Activated T-helper 1 cell treated with anti-CD3 and anti-CD28 coated beads, Interleukin-12 subunit alpha, Interleukin-12 subunit beta, Interleukin-2, Interleukin-4 antibody, amounts not matched to agents 30 ng/mL and 10 ng/mL and 1 ng/mL, durations not matched to agents 14 hours and 24 hours and 36 hours (primary cell): ENCODE data around the gene TBC1D17. TPM values are rescaled to one million over a fixed set of nuclear protein-coding genes. Genes with fewer than 3 reads are reported as not detected.

ENCODE experiments used
- DNase-seq: peaks from one replicate; pipeline ENCODE4 v3.0.0; 2021; ENCODE audit warnings: low spot score
- H3K27ac Mint-ChIP-seq: one replicate; pipeline ENCODE4 v1.8.0; 2021; ENCODE audit warnings: mild to moderate bottlenecking, mixed read lengths
- H3K27me3 Mint-ChIP-seq: one replicate; pipeline ENCODE4 v1.8.0; 2022; ENCODE audit warnings: mild to moderate bottlenecking, moderate library complexity, mixed read lengths; ENCODE audit not compliant: insufficient read depth
- H3K36me3 Mint-ChIP-seq: one replicate; pipeline ENCODE4 v1.8.0; 2021; ENCODE audit warnings: low read depth, mixed read lengths
- H3K4me1 Mint-ChIP-seq: one replicate; pipeline ENCODE4 v1.8.0; 2021; ENCODE audit warnings: low read depth, mixed read lengths
- H3K4me3 Mint-ChIP-seq: one replicate; pipeline ENCODE4 v1.8.0; 2021; ENCODE audit warnings: mild to moderate bottlenecking, moderate library complexity, mixed read lengths
- H3K9me3 Mint-ChIP-seq: one replicate; pipeline ENCODE4 v1.8.0; 2021; ENCODE audit warnings: mixed read lengths
- intact Hi-C: fragments of 100-400 bp; cut with micrococcal nuclease; formaldehyde crosslinking; loops from one replicate; pipeline ENCODE4 v1.15.1; 2024
- total RNA-seq: library from RNA; stranded (reverse); gene quantifications from 2 replicates; pipeline ENCODE4 v1.2.3, GENCODE V29; 2022

The TBC1D17 gene
- total RNA-seq, 1 donor from 2014 or later: 41.8 TPM

DNA sequence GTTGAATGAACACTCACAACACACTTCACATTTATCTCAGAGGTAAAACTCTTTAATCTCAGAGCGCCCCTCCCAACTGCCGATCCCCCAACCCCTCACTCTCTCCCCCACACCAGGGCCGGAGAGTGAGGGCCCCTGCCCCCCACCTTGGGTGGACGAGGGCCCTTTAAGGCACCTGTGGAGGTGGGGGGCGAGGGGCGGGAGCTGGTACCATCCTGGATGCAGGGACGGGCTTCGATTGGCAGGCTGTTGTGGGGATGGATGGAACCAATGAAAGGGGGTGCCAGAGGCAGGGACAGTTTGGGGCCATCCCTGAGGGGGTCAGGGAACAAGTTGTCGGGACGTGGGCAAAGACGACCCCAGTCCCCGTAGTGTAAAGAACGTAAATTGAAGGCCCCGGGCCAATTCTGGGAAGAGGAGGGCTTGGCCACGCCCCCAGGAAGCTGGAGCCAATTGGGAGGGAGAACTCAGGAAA, 8.5 kb upstream of the TBC1D17 start:
- no peak for DNase-seq
- no peak overlapping the region for H3K4me3 Mint-ChIP-seq
- H3K27ac Mint-ChIP-seq: peak overlapping the region; percentile 94
- H3K9me3 Mint-ChIP-seq: no peaks in the 10 kb centered on the region
- H3K4me1 Mint-ChIP-seq: peaks cover 36% of the 10 kb centered on the region
- no peaks in the 10 kb centered on the region for H3K27me3 Mint-ChIP-seq
- H3K36me3 Mint-ChIP-seq: peaks cover 20% of the 10 kb centered on the region
- intact Hi-C loops: loop anchor here (1.0 to 2.0 kb wide), 7 partner anchors 8 to 192 kb away; partner anchors contain the start of genes AKT1S1, FUZ, PRMT1 and TBC1D17

DNA sequence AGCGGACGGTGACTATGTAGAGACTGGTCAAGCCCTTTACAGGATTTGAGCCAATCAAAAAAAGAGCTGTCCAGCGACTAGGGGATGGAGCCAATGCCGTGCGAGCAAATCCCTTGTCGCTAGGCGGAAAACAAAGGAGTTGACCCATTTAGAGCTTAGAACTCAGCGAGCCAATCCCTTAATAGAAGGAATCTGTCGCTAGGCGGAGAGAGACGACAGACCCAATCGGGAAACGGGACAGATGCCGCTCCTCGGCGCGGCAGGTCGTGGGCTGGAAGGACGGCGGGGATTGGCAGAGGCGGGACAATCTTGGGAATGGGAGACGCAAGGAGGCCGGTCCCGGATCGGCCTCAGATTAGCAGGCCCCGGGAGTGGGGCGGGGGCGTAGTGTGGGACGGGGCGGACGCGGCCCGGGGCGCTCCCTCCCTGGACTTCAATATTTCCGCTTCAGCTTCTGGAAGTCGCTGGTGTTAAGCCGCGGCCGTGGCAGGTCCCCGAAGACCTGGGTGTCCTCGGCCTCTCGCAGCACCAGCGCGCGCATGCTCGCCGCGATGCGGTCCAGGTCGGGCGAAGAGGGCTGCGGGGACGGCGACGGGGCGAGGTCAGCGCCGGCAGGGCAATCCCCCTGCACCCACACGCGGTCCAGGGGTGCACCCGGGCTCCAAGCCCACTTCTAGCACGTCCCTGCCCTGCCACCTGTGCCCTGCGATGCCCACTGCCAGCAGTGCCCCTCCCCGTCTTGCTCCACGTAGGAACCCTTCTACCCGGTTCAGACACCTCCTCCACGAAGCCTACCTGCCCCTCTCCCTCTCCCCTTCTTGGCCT, 7.8 kb upstream of the TBC1D17 start:
- Mint-ChIP-seq H3K9me3 (no peaks in the 10 kb centered on the region), H3K27ac (peak overlapping the region; percentile 95), H3K4me3 (no peak overlapping the region), H3K36me3 (peaks cover 16% of the 10 kb centered on the region), H3K4me1 (peaks cover 37% of the 10 kb centered on the region), H3K27me3 (no peaks in the 10 kb centered on the region)
- DNase-seq: peak; percentile 92
- intact Hi-C loops: loop anchor here (1.0 to 2.0 kb wide), 7 partner anchors 8 to 193 kb away; partner anchors contain the start of genes AKT1S1, FUZ, PRMT1 and TBC1D17

DNA sequence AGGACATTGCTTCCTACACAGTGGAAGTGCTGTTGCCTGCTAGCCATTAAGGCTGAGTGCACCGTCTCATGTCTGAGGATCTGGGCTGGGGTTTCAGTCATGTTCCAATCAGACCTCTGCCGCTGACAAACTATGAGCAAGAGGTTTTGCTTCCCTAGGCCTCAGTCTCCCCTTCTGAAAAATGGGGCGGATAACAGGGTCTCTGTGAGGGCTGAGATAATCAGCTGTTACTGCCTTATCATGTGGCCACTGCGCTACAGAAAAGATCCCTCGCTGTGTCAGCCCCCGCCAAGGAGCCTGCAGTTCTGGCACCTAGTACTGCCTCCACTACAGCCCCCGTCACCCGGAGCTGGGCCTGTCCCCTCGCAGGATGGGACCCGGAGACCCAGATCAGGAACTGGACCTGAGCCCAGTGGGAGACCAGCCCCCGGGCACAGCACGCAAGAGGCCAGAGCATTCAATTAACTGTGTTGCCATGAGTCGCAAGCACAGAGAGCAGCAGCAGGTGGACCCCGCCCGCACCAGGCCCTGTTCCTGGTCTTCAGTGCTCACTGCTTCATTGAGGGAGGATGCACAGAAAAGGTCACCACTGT, 7.1 kb upstream of the TBC1D17 start:
- peaks cover 10% of the 10 kb centered on the region for H3K36me3 Mint-ChIP-seq
- H3K27me3 Mint-ChIP-seq: no peaks in the 10 kb centered on the region
- H3K27ac Mint-ChIP-seq: peak overlapping the region; percentile 95
- H3K9me3 Mint-ChIP-seq: no peaks in the 10 kb centered on the region
- no peak for DNase-seq
- H3K4me1 Mint-ChIP-seq: peaks cover 39% of the 10 kb centered on the region
- H3K4me3 Mint-ChIP-seq: no peak overlapping the region
- intact Hi-C loops: no loop called here

DNA sequence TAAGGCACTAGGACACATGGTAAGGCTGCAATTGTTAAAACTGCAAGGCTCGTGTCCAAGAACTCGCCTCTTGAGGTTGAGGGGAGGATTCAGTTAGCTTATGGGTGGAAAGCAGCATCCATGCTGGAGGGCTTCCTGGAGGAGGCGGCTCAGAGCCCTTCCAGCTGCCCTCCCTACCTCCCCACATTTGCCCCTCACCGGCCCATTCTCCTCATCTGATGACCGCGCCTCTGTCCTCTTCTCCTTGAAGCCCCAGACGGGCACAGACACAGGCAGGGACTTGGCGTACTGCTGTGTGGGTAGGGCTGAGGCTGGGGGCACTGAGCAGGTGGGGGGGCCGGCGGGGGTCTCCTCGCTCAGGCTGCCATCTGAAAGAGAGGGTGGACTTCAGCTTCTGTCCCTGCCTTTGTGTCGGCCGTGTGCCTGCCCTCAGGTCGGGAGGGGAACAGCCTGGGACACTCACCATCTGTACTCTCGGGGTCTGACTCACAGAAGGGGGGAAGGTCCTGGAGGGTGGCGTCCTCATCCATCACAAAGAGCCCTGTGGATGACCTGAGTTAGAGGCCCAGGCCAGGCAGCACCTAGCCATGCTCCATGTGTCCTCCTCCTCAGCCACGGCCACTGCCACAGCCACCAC, 6.0 kb upstream of the TBC1D17 start:
- intact Hi-C loops: no loop called here
- peaks cover 35% of the 10 kb centered on the region for H3K4me1 Mint-ChIP-seq
- peak overlapping the region; percentile 32 for H3K4me3 Mint-ChIP-seq
- H3K36me3 Mint-ChIP-seq: peaks cover 8% of the 10 kb centered on the region
- no peak for DNase-seq
- H3K27ac Mint-ChIP-seq: peak overlapping the region; percentile 20
- H3K27me3 Mint-ChIP-seq: no peaks in the 10 kb centered on the region
- no peaks in the 10 kb centered on the region for H3K9me3 Mint-ChIP-seq

DNA sequence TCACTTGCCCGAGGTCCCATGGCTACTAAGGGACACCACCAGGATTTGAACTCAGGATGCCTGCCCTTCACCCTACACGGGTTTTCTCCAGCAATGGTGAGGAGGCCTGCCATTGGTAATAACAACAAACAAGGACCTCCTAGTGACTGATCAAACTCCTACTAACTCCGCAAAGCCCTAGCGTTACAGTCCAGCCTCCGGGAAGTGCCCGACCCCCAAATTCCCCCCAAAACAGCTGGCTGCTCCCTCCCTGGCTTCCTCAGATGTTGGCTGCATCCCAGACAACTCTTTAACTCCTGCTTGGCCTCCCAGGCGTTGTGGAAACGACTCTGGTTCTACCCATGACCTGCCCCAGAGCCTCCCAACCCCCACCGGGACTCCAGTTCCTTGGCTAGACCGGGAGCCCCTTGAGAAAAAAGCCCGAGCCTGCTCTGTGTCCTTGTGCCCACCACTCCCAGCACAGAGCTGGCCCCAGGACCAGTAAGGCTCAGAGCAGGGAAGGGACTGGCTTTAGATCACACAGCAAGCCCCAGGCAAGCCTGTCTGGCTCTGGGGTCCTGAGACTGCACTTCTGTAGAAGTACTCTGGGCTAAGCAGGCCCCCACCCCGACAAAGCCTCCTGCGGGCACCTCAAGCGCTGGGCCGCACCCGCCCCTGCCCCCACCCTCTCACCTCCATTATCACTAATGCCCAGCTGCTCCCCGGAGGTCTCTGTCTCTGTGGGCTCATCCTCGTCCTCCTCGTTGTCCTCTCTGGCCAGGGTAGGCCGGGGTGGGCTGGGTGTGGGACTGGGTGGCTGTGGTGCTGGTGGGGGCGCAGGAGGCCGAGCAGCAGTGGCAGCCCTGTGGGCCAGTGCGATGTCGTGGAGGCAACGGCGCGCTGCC, 5.0 kb upstream of the TBC1D17 start:
- peaks cover 30% of the 10 kb centered on the region for H3K4me1 Mint-ChIP-seq
- intact Hi-C loops: no loop called here
- DNase-seq: no peak
- H3K9me3 Mint-ChIP-seq: no peaks in the 10 kb centered on the region
- peak overlapping the region; percentile 32 for H3K4me3 Mint-ChIP-seq
- H3K27me3 Mint-ChIP-seq: no peaks in the 10 kb centered on the region
- H3K27ac Mint-ChIP-seq: peak overlapping the region; percentile 20
- peaks cover 5% of the 10 kb centered on the region for H3K36me3 Mint-ChIP-seq

DNA sequence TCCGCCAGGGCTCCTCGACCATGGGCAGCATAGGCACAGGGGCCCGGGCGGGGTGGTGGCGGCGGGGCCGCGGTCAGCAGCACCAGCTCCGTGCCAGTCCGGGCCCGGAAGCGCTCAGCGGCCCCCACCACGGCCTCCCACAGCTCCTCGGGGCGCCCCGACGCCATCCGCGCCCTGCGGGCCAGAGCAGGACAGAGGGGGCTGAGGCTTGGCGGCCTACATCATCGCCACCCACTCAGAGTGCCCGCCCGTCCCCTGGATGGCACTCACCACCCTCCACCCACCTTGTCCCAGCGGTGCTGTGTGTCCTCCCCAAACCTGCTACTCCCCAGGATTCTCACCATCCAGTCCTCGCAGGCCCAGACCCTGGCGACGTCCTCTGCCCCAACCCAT, 4.4 kb upstream of the TBC1D17 start:
- Mint-ChIP-seq H3K36me3 (peaks cover 8% of the 10 kb centered on the region), H3K27me3 (no peaks in the 10 kb centered on the region), H3K9me3 (no peaks in the 10 kb centered on the region), H3K27ac (no peak overlapping the region), H3K4me1 (peaks cover 33% of the 10 kb centered on the region), H3K4me3 (no peak overlapping the region)
- intact Hi-C loops: no loop called here
- DNase-seq: no peak

DNA sequence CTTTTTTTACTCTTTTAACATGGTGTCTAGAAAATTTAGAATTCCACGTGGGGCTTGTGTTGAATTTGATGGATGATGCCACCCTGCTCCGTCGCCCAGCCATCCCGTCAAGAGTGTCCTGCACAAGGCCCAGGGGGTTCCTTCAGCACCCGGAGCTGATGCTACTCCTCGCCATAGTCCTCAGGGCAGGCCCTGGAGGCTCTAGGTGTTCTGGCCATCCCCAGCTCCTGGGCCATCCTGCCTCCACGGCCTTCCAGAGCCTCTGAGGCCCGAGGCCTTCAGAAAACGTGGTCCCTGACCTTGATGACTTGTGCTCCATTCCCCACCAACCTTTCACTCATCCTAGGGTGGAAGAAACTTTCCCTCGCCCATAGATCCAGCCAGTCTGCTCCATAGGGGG, 3.7 kb upstream of the TBC1D17 start:
- Mint-ChIP-seq H3K27ac (no peak overlapping the region), H3K27me3 (no peaks in the 10 kb centered on the region), H3K4me3 (no peak overlapping the region), H3K4me1 (peaks cover 40% of the 10 kb centered on the region), H3K9me3 (no peaks in the 10 kb centered on the region), H3K36me3 (peaks cover 9% of the 10 kb centered on the region)
- intact Hi-C loops: no loop called here
- no peak for DNase-seq

DNA sequence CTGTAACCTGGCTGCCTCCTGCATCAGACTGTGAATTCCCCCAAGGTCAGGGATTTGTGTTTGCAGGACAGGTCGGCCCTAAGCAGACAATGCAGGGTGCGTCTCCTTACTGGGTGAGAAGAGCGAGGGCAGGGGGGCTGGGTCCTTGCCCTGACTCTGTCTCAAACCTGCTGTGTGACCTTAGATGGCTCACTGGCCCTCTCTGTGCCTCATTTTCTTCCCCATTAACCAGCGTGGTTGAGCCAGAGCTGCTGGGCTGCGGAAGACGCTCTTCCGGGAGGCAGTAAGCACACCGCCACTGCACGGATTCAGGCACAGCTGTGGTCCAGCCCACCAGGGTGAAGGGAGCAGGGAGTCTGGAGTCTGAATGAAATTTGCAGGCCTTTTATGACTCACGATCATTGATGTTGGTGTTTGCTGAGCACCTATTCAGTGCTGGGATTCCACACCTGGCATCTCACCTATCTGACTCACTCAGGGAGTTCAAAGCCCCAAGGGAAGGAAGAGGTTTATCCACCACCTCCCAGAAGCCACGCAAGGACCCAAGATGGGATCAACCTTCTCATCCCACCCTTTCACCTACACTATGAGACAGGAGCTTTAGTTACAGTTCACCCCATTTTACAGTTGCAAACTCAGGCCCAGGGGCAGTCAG, 2.9 kb upstream of the TBC1D17 start:
- Mint-ChIP-seq H3K4me1 (peaks cover 46% of the 10 kb centered on the region), H3K27ac (peak overlapping the region; percentile 40), H3K27me3 (no peaks in the 10 kb centered on the region), H3K4me3 (peak overlapping the region; percentile 46), H3K36me3 (peaks cover 13% of the 10 kb centered on the region), H3K9me3 (no peaks in the 10 kb centered on the region)
- DNase-seq: no peak
- intact Hi-C loops: loop anchor here (5.0 kb wide), 1 partner anchor 108 kb away; no protein-coding TSS in a partner anchor

DNA sequence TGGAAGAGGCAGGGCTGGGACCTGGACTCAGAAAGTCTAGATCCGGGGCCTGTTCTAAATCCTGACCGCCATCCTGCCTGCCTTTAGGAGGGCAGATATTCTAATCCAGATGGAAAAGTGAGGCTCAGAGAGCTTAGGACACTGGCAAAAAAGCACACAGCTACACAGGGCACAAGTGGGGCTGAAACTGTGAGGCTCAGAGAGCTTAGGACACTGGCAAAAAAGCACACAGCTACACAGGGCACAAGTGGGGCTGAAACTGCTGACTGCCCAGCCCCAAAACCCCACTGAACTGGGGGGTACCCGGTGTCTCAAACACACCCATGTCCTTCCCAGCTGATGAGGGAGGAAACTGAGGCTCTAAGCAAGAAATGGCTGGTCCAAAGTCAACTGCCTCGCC, 2.3 kb upstream of the TBC1D17 start:
- DNase-seq: no peak
- Mint-ChIP-seq H3K36me3 (peaks cover 15% of the 10 kb centered on the region), H3K27me3 (no peaks in the 10 kb centered on the region), H3K9me3 (no peaks in the 10 kb centered on the region), H3K4me1 (peaks cover 44% of the 10 kb centered on the region), H3K27ac (peak overlapping the region; percentile 40), H3K4me3 (no peak overlapping the region)
- intact Hi-C loops: loop anchor here (5.0 kb wide), 1 partner anchor 107 kb away; no protein-coding TSS in a partner anchor

DNA sequence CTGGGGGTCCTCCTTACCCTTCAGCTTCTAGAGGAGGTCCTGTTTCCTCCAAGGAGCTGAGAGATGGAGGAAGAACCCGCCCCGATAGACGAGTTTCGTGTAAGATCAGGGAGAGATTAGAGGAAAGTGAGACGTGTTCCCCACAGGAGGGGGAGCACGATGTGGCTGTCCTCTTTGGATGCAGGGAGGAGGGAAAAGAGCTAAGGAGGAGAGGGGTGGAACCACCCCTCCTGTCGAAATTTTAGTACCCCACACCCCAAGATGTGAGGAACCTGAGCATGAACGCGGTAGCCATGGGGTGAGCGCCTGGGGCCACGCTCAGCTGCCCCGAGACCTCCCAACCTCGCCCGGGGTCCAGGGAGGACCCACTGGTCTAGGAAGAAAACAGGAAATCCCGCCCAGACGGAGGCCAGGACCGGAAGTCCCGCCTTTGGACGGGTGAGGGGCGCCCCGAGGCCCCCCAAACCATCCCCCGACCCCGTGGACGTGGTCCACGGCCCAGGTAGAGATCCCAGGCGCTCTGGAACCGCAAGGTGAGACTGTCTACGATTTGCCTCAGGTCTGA, 1.6 kb upstream of the TBC1D17 start:
- DNase-seq: peak; percentile 60
- Mint-ChIP-seq H3K27me3 (no peaks in the 10 kb centered on the region), H3K4me3 (no peak overlapping the region), H3K9me3 (no peaks in the 10 kb centered on the region), H3K27ac (no peak overlapping the region), H3K36me3 (peaks cover 21% of the 10 kb centered on the region), H3K4me1 (peaks cover 37% of the 10 kb centered on the region)
- intact Hi-C loops: loop anchor here (1.0 to 5.0 kb wide), 4 partner anchors 63 to 423 kb away; partner anchors contain the start of genes ALDH16A1 and FUZ

DNA sequence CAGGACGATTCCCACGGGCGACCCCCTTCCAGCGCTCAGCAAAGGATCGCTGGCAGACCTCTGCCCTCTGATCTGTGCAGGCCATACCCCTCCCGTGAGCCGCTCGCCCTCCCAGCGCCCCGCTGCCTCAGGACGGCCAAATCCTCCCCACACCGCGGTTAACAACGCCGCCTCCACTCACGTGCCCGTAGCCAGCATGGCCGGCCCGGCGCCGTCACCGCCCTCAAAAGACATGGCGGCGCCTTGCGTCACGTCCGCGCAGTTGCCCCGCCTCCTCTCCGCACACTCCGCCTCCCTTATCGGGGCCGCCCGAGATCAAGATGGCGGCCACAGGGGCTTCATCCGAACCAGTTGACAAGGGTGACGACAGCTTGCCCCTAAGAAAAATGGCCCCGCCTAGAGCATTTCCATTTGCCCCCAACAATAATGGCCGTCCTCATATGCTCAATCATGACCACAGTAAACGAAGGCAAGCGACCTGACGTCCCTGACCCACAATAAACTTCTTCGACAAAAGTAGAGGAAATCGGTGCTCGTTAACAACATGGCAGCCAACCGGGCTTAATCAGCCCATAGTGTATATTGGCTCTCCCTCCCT, 981 bp upstream of the TBC1D17 start:
- no peak overlapping the region for H3K4me3 Mint-ChIP-seq
- intact Hi-C loops: loop anchor here (1.0 to 5.0 kb wide), 15 partner anchors 7 to 500 kb away; partner anchors contain the start of genes ALDH16A1, ATF5, FUZ and NR1H2

More for the DNA sequence above, 981 bp upstream of the TBC1D17 start:
- Mint-ChIP-seq H3K27ac (no peak overlapping the region), H3K4me1 (peaks cover 36% of the 10 kb centered on the region), H3K27me3 (no peaks in the 10 kb centered on the region), H3K36me3 (peaks cover 24% of the 10 kb centered on the region), H3K9me3 (no peaks in the 10 kb centered on the region)
- DNase-seq: peak; percentile 97
